Left lung (tissue), 10 donors: ENCODE measurements around the gene SCIN. TPM values are rescaled to one million over a fixed set of nuclear protein-coding genes. Genes with fewer than 3 reads are reported as not detected.

Experiments used
- ATAC-seq: fragments of 200-7000 bp; cut with Tn5 transposase; one replicate; pipeline ENCODE4 v1.9.1; 2020; ENCODE audit warnings: moderate library complexity
- DNase-seq, 4 donors: peaks; one replicate each; pipeline ENCODE4 v3.0.0-alpha.2; 2013 to 2020
- H3K27ac ChIP-seq, 2 donors: fragments of 200-600 bp; sonication (generic) in 1 of 2; one replicate each; pipeline versions ENCODE4 v1.5.0 to v1.8.0; 2020 to 2021
- H3K27me3 ChIP-seq, 2 donors: fragments of 200-600 bp; sonication (generic) in 1 of 2; one replicate each; pipeline versions ENCODE4 v1.5.0 to v1.8.0; 2020 to 2021
- H3K36me3 ChIP-seq, 2 donors: fragments of 200-600 bp; sonication (generic) in 1 of 2; one replicate each; pipeline versions ENCODE4 v1.5.0 to v1.8.0; 2020 to 2021
- H3K4me1 ChIP-seq, 2 donors: fragments of 200-600 bp; one replicate each; pipeline ENCODE4 v1.8.0; 2021
- H3K4me3 ChIP-seq, 2 donors: fragments of 200-600 bp; sonication (generic) in 1 of 2; one replicate each; pipeline versions ENCODE4 v1.5.0 to v1.8.0; 2020 to 2021; ENCODE audit warnings: mild to moderate bottlenecking in 1 of 2
- H3K9me3 ChIP-seq, 2 donors: fragments of 200-600 bp; sonication (generic) in 1 of 2; one replicate each; pipeline versions ENCODE4 v1.5.0 to v1.8.0; 2020 to 2021
- intact Hi-C, 2 donors: fragments of 100-400 bp; cut with DNase I; formaldehyde crosslinking; loops; one replicate each; pipeline versions ENCODE4 v1.11.2 to v1.14.2; 2022
- polyA plus RNA-seq, 6 donors: library from polyadenylated mRNA; unstranded; fragments of 120-200 nt; gene quantifications; one replicate each; pipeline ENCODE4 v1.2.1, GENCODE V29; 2013; ENCODE audit not compliant: insufficient read length in 6 of 6
- total RNA-seq, 2 donors: library from RNA; stranded (reverse); fragmentation: NEBNext Ultra II Directional; extraction: Animal tissue kit (Norgen Biotek cat#: 25700); gene quantifications; one replicate each; pipeline ENCODE4 v1.2.1, GENCODE V29; 2021
- TF ChIP-seq, protein P1 (sequence below), 2 donors: fragments of 200-600 bp; sonication (generic) in 1 of 2; IDR thresholded peaks; one replicate each; pipeline versions ENCODE4 v1.5.0 to v1.8.0; 2021; ENCODE audit warnings: antibody characterized with exemption in 2 of 2
- donor health status: DM: no; HTN: yes; CAD: no.
- donor health status: DM: no; HTN: no; CAD: no.

Gene SCIN
- total and polyA plus RNA-seq, 8 donors, result 3.4 to 13.5 (median 8.0) TPM

DNA sequence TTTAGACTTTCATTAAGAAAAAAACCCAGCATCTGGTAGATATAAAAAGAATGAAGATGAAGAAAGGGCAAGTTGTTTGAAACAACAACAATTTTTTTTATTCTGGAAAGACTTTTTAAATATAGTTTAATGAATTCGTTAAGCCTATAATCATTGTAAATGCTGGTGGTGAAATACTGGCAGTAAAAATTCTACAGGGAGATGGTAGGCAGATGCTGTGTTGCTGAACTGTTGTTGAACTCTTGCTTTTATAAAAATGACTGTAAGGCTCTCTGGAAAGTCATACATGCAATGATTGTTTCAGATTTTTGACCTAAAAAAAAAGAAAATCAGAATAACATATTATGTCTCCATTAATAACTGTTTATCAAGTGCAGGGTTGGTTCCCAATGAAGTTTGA is 39.0 kb downstream of the SCIN start:
- Histone ChIP-seq H3K27ac (no peak overlapping the region), H3K4me1 (no peaks in the 10 kb centered on the region), H3K27me3 (no peaks in the 10 kb centered on the region), H3K36me3 (no peaks in the 10 kb centered on the region), H3K4me3 (no peak overlapping the region), H3K9me3 (no peaks in the 10 kb centered on the region)
- ATAC-seq (no peak), DNase-seq (no peak)
- TF ChIP-seq, protein P1, sequence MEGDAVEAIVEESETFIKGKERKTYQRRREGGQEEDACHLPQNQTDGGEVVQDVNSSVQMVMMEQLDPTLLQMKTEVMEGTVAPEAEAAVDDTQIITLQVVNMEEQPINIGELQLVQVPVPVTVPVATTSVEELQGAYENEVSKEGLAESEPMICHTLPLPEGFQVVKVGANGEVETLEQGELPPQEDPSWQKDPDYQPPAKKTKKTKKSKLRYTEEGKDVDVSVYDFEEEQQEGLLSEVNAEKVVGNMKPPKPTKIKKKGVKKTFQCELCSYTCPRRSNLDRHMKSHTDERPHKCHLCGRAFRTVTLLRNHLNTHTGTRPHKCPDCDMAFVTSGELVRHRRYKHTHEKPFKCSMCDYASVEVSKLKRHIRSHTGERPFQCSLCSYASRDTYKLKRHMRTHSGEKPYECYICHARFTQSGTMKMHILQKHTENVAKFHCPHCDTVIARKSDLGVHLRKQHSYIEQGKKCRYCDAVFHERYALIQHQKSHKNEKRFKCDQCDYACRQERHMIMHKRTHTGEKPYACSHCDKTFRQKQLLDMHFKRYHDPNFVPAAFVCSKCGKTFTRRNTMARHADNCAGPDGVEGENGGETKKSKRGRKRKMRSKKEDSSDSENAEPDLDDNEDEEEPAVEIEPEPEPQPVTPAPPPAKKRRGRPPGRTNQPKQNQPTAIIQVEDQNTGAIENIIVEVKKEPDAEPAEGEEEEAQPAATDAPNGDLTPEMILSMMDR (IDR thresholded peaks at IDR 0.05), result no peak
- intact Hi-C loops, result no loop called here

DNA sequence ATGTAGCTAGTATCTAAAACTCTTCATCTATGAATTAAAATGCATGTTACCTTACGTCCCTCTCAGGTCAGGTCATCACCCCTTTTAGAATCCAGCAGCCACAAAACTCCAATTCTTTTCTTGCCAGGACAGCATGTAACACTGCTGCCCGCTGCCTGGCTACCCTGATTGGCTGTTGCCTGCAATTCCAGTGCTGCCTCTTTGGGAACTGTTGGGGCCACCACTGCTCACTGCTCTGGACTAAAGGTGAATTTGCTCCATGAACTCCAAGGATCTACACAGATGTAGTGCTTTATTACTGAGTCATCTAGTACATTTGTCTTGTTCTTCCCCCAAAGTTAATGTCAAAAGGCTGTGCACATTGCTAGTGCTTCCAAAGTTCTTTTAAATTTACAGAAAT is 40.4 kb downstream of the SCIN start:
- H3K27me3 ChIP-seq, result no peaks in the 10 kb centered on the region
- DNase-seq (no peak), ATAC-seq (no peak)
- no peak overlapping the region for H3K4me3 ChIP-seq
- H3K36me3 ChIP-seq, result no peaks in the 10 kb centered on the region
- no peaks in the 10 kb centered on the region for H3K9me3 ChIP-seq
- intact Hi-C loops, result no loop called here
- no peak overlapping the region for H3K27ac ChIP-seq
- no peaks in the 10 kb centered on the region for H3K4me1 ChIP-seq
- TF ChIP-seq, protein P1 (IDR thresholded peaks at IDR 0.05), result no peak

DNA sequence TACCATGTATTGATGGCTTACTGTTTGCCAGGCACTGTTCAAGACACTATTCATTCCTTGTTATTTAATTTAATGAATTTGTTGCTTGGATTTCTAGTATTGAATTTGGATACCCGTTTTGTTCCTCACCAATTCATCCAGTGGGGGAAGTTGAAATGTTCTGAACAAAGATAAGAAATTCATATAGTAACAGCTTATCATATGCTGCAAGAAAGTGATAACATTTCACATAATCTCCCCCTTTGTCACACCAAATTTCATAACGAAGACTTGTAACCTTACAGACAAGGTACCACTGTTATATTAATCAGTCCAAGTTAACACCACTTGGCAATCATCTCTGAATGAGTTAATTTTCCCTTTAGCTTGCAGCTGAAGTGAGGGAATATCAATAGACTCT is 42.1 kb downstream of the SCIN start:
- Histone ChIP-seq H3K9me3 (no peaks in the 10 kb centered on the region), H3K27me3 (no peaks in the 10 kb centered on the region), H3K4me1 (no peaks in the 10 kb centered on the region), H3K4me3 (no peak overlapping the region), H3K36me3 (no peaks in the 10 kb centered on the region), H3K27ac (no peak overlapping the region)
- no peak for ATAC-seq
- no peak for DNase-seq
- intact Hi-C loops, result no loop called here
- TF ChIP-seq, protein P1 (IDR thresholded peaks at IDR 0.05), result no peak

DNA sequence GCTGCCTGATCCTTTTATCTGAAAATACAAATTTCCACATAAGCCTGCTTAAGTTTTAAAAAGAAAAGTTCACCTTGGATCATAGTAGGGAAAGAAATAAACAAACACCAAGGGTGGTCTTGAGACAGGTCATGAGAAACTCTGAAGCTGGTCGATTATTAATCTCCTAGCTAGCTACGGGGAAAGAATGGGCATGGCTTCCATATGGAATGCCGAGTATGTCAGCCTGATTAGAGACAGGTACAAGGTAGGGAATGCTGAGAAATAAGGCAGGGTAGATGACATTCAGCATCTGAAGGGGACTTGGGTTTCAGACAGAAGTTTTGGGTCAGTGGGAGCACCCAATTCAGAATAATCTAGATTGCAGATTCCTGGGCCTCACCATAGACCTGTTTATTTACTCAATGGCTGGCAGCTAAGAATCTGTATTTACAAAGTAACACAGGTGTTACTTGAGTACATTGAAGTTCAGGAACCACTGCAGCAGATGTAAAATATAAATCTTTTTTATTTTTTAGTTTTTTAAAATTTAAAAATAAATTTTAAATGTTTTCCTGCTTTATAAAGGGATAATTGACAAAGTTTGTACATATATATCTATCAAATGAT is 49.0 kb downstream of the SCIN start:
- Histone ChIP-seq H3K27ac (no peak overlapping the region), H3K4me1 (no peaks in the 10 kb centered on the region), H3K36me3 (no peaks in the 10 kb centered on the region), H3K4me3 (no peak overlapping the region), H3K27me3 (no peaks in the 10 kb centered on the region), H3K9me3 (no peaks in the 10 kb centered on the region)
- intact Hi-C loops, result loop anchor here in 1 of 2 donors (10.0 kb wide), 1 partner anchor 95 kb away; no protein-coding TSS in a partner anchor
- no peak for ATAC-seq
- DNase-seq, result no peak
- TF ChIP-seq, protein P1 (IDR thresholded peaks at IDR 0.05), result no peak

DNA sequence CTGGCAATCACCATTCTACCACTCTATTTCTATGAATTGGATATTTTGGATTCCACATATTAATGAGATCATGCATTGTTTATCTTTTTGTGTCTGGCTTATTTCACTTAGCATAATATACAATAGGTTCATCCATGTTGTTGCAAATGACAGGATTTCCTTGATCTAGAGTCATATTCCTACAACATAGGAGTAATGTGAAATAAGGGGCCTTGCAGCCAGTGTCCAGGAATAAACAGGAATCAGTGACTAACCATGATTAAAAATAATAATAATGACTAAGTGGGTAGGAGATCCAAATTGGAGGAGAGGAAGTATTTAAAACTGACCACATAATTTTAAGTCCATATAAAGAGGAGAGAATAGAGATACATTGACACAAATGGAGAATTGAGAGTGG is 49.9 kb downstream of the SCIN start:
- ATAC-seq, result no peak
- intact Hi-C loops, result loop anchor here in 1 of 2 donors (10.0 kb wide), 1 partner anchor 96 kb away; no protein-coding TSS in a partner anchor
- no peaks in the 10 kb centered on the region for H3K4me1 ChIP-seq
- H3K27me3 ChIP-seq, result no peaks in the 10 kb centered on the region
- TF ChIP-seq, protein P1 (IDR thresholded peaks at IDR 0.05), result no peak
- no peak for DNase-seq
- no peaks in the 10 kb centered on the region for H3K36me3 ChIP-seq
- no peaks in the 10 kb centered on the region for H3K9me3 ChIP-seq
- H3K27ac ChIP-seq, result no peak overlapping the region
- H3K4me3 ChIP-seq, result no peak overlapping the region
